Caco-2 (cell line): ENCODE results near the gene SNRPD3. TPM values are rescaled to one million over a fixed set of nuclear protein-coding genes. Genes with fewer than 3 reads are reported as not detected.

Experiments
- BruUV-seq: library from RNA; stranded (reverse); fragments of 400-500 nt; replicated peaks from 2 replicates; lab custom pipeline; 2021; lab: Mats Ljungman, UMichigan
- CTCF ChIA-PET: fragments of 300-600 bp; sonication (Branson Sonifier 250); formaldehyde crosslinking; loops from one replicate; lab custom pipeline; 2022; ENCODE audit warnings: antibody characterized with exemption; lab: Charles Lee
- POLR2A ChIA-PET: fragments of 300-600 bp; sonication (Branson Sonifier 250); formaldehyde crosslinking; loops from one replicate; lab custom pipeline; 2022; ENCODE audit warnings: antibody characterized with exemption; lab: Charles Lee
- DNase-seq, 2 experiments: peaks; one replicate each; pipeline versions ENCODE4 v3.0.0 to v3.0.0-alpha.2; 2020 to 2022
- H3K27me3 ChIP-seq: replicated peaks from 2 replicates; pipeline ENCODE4 v1.6.0; 2011; ENCODE audit warnings: low read length; ENCODE audit not compliant: control insufficient read depth, insufficient read depth
- H3K36me3 ChIP-seq: 2 replicates; pipeline ENCODE4 v1.5.1; 2011; ENCODE audit warnings: low read length; ENCODE audit not compliant: control insufficient read depth, insufficient read depth
- H3K4me1 ChIP-seq: fragments of 250-450 bp; sonication (Bioruptor Pico); 2 replicates; pipeline ENCODE4 v1.5.1; 2020; ENCODE audit warnings: mild to moderate bottlenecking
- H3K4me3 ChIP-seq: 2 replicates; pipeline ENCODE4 v1.5.1; 2011; ENCODE audit warnings: low read depth, mild to moderate bottlenecking, control low read depth, low read length
- H3K9me3 ChIP-seq: fragments of 250-450 bp; sonication (Bioruptor Pico); 2 replicates; pipeline ENCODE4 v1.5.1; 2020; ENCODE audit warnings: mild to moderate bottlenecking, moderate library complexity
- H3K27ac Mint-ChIP-seq: one replicate; pipeline ENCODE4 v1.8.0; 2022; ENCODE audit warnings: mixed read lengths; ENCODE audit not compliant: unreplicated experiment
- H3K27me3 Mint-ChIP-seq: one replicate; pipeline ENCODE4 v1.8.0; 2022; ENCODE audit warnings: mixed read lengths; ENCODE audit not compliant: insufficient read depth, unreplicated experiment
- H3K36me3 Mint-ChIP-seq: one replicate; pipeline ENCODE4 v1.8.0; 2022; ENCODE audit warnings: mild to moderate bottlenecking, mixed read lengths; ENCODE audit not compliant: insufficient read depth, unreplicated experiment
- H3K4me1 Mint-ChIP-seq: one replicate; pipeline ENCODE4 v1.8.0; 2022; ENCODE audit warnings: low read depth, mixed read lengths; ENCODE audit not compliant: unreplicated experiment
- H3K4me3 Mint-ChIP-seq: one replicate; pipeline ENCODE4 v1.8.0; 2022; ENCODE audit warnings: mild to moderate bottlenecking, moderate library complexity, mixed read lengths; ENCODE audit not compliant: unreplicated experiment
- H3K9me3 Mint-ChIP-seq: one replicate; pipeline ENCODE4 v1.8.0; 2022; ENCODE audit warnings: mixed read lengths; ENCODE audit not compliant: unreplicated experiment
- CTCF ChIP-seq, 2 experiments: fragments of 200-600 bp in 1 of 2; IDR thresholded peaks; 1 replicate in 1 of 2; 2 replicates in 1 of 2; pipeline versions ENCODE4 v1.5.1 to v1.8.0; 2011 to 2022; ENCODE audit warnings: antibody characterized with exemption in 1 of 2, control low read depth in 1 of 2, inconsistent platforms in 1 of 2, low read depth in 1 of 2, low read length in 1 of 2, mild to moderate bottlenecking in 1 of 2, moderate library complexity in 1 of 2; ENCODE audit not compliant: insufficient read depth in 1 of 2, severe bottlenecking in 1 of 2, unreplicated experiment in 1 of 2
- intact Hi-C: fragments of 100-400 bp; cut with micrococcal nuclease; formaldehyde crosslinking; loops from one replicate; pipeline ENCODE4 v1.10.0; 2022; ENCODE audit not compliant: unreplicated experiment
- total RNA-seq: library from RNA; stranded (reverse); gene quantifications from 2 replicates; pipeline ENCODE4 v1.2.3, GENCODE V29; 2022

Gene SNRPD3
- total RNA-seq, 1 experiment from 2014 or later, result 202 TPM

- no peak for TF ChIP-seq CTCF (IDR thresholded peaks at IDR 0.05; ENCODE audit: insufficient read depth in 1 of 2, low read depth in 1 of 2, low read length in 1 of 2, severe bottlenecking in 1 of 2, unreplicated experiment in 1 of 2)
- no TSS peak for BruUV-seq
- DNase-seq, result no peak
- CTCF ChIA-PET, result interaction anchor here (0.6 kb wide), 1 partner anchor 234 kb away, joined by 4 read pairs; no protein-coding TSS in a partner anchor
- Histone ChIP-seq H3K36me3 (no peaks in the 10 kb centered on the region), H3K27me3 (no peaks in the 10 kb centered on the region), H3K4me1 (peaks cover 33% of the 10 kb centered on the region), H3K4me3 (no peak overlapping the region), H3K9me3 (no peaks in the 10 kb centered on the region)
- Mint-ChIP-seq H3K27ac (no peak overlapping the region), H3K4me1 (peaks cover 36% of the 10 kb centered on the region), H3K36me3 (peaks cover 44% of the 10 kb centered on the region), H3K4me3 (no peak overlapping the region), H3K27me3 (no peaks in the 10 kb centered on the region), H3K9me3 (no peaks in the 10 kb centered on the region)
- POLR2A ChIA-PET, result interaction anchor here (0.6 kb wide), 1 partner anchor 143 kb away, joined by 7 read pairs; no protein-coding TSS in a partner anchor
- intact Hi-C loops, result no loop called here
Measured at GRCh38 chr22:24582056-24582814, 26.4 kb downstream of the SNRPD3 start.

GRCh38 chr22:24583221-24584165 lies 27.7 kb downstream of the SNRPD3 start:
- H3K27ac Mint-ChIP-seq, result no peak overlapping the region
- no peak overlapping the region for H3K4me3 Mint-ChIP-seq
- TF ChIP-seq CTCF (IDR thresholded peaks at IDR 0.05; ENCODE audit: insufficient read depth in 1 of 2, low read depth in 1 of 2, low read length in 1 of 2, severe bottlenecking in 1 of 2, unreplicated experiment in 1 of 2), result no peak
- no peaks in the 10 kb centered on the region for H3K27me3 Mint-ChIP-seq
- no peaks in the 10 kb centered on the region for H3K9me3 Mint-ChIP-seq
- peaks cover 29% of the 10 kb centered on the region for H3K4me1 Mint-ChIP-seq
- peaks cover 31% of the 10 kb centered on the region for H3K36me3 Mint-ChIP-seq
- no peaks in the 10 kb centered on the region for H3K9me3 ChIP-seq
- no peaks in the 10 kb centered on the region for H3K27me3 ChIP-seq
- ChIA-PET CTCF (interaction anchor here (1.2 kb wide), 1 partner anchor 10 kb away, joined by 3 read pairs; no protein-coding TSS in a partner anchor), POLR2A (no interaction called here)
- no peak for DNase-seq
- H3K36me3 ChIP-seq, result no peaks in the 10 kb centered on the region; the same call in 1 of the 2 replicates
- no TSS peak for BruUV-seq
- H3K4me1 ChIP-seq, result peaks cover 21% of the 10 kb centered on the region
- intact Hi-C loops, result no loop called here
- H3K4me3 ChIP-seq, result no peak overlapping the region

- ChIA-PET CTCF (interaction anchor here (1.2 kb wide), 1 partner anchor 9 kb away, joined by 3 read pairs; no protein-coding TSS in a partner anchor), POLR2A (no interaction called here)
- H3K36me3 ChIP-seq, result no peaks in the 10 kb centered on the region; the same call in 1 of the 2 replicates
- H3K27me3 ChIP-seq, result no peaks in the 10 kb centered on the region
- no peaks in the 10 kb centered on the region for H3K27me3 Mint-ChIP-seq
- H3K36me3 Mint-ChIP-seq, result peaks cover 24% of the 10 kb centered on the region
- no peaks in the 10 kb centered on the region for H3K9me3 ChIP-seq
- H3K4me3 Mint-ChIP-seq, result no peak overlapping the region
- TF ChIP-seq CTCF (IDR thresholded peaks at IDR 0.05; ENCODE audit: insufficient read depth in 1 of 2, low read depth in 1 of 2, low read length in 1 of 2, severe bottlenecking in 1 of 2, unreplicated experiment in 1 of 2), result no peak
- no peak for DNase-seq
- intact Hi-C loops, result no loop called here
- BruUV-seq, result no TSS peak
- H3K9me3 Mint-ChIP-seq, result no peaks in the 10 kb centered on the region
- no peak overlapping the region for H3K4me3 ChIP-seq
- H3K4me1 ChIP-seq, result peaks cover 14% of the 10 kb centered on the region
- peaks cover 21% of the 10 kb centered on the region for H3K4me1 Mint-ChIP-seq
- H3K27ac Mint-ChIP-seq, result no peak overlapping the region
Measured at GRCh38 chr22:24584166-24584790, 28.5 kb downstream of the SNRPD3 start.
